Mucosa of descending colon (tissue), 3 donors: ENCODE data around the gene GAS2L3. TPM values are rescaled to one million over a fixed set of nuclear protein-coding genes. Genes with fewer than 3 reads are reported as not detected.

ENCODE experiments used
- ATAC-seq: fragments of 200-7000 bp; cut with Tn5 transposase; one replicate; pipeline ENCODE4 v1.9.1; 2020; ENCODE audit warnings: mild to moderate bottlenecking, moderate library complexity
- DNase-seq, 3 donors: peaks; one replicate each; pipeline ENCODE4 v3.0.0-alpha.2; 2020
- H3K36me3 ChIP-seq: fragments of 200-600 bp; one replicate; pipeline ENCODE4 v1.8.0; 2021; ENCODE audit warnings: low read depth, mild to moderate bottlenecking
- H3K4me1 ChIP-seq: fragments of 200-600 bp; one replicate; pipeline ENCODE4 v1.8.0; 2021; ENCODE audit warnings: low read depth, mild to moderate bottlenecking
- H3K4me3 ChIP-seq: fragments of 200-600 bp; one replicate; pipeline ENCODE4 v1.8.0; 2021; ENCODE audit warnings: mild to moderate bottlenecking
- H3K9me3 ChIP-seq: fragments of 200-600 bp; one replicate; pipeline ENCODE4 v1.8.0; 2021; ENCODE audit warnings: mild to moderate bottlenecking
- intact Hi-C, 2 donors: fragments of 100-400 bp; cut with DNase I in 1 of 2; cut with micrococcal nuclease in 1 of 2; formaldehyde crosslinking; loops; one replicate each; pipeline versions ENCODE4 v1.11.0 to v1.11.1; 2022; cut with DNase I, micrococcal nuclease
- total RNA-seq, 3 donors: library from RNA; stranded (reverse); fragmentation: NEBNext Ultra II Directional in 2 of 3; extraction: Animal tissue kit (Norgen Biotek cat#: 25700) in 2 of 3; gene quantifications; one replicate each; pipeline versions ENCODE4 v1.2.1 to v1.2.4, GENCODE V29; 2021 to 2023
- TF ChIP-seq, protein P1 (sequence below): fragments of 200-600 bp; IDR thresholded peaks from one replicate; pipeline ENCODE4 v1.8.0; 2022; ENCODE audit warnings: antibody characterized with exemption, mild to moderate bottlenecking
- donor health status: DM: no; HTN: no; CAD: no; lungs with moderate emphysema.
- donor health status: DM: no; HTN: no; CAD: no.
- donor health status: DM: no; HTN: yes; CAD: no.

Gene GAS2L3
- total RNA-seq, 3 donors from 2014 or later = 14.0 to 24.0 (median 22.9) TPM

DNA sequence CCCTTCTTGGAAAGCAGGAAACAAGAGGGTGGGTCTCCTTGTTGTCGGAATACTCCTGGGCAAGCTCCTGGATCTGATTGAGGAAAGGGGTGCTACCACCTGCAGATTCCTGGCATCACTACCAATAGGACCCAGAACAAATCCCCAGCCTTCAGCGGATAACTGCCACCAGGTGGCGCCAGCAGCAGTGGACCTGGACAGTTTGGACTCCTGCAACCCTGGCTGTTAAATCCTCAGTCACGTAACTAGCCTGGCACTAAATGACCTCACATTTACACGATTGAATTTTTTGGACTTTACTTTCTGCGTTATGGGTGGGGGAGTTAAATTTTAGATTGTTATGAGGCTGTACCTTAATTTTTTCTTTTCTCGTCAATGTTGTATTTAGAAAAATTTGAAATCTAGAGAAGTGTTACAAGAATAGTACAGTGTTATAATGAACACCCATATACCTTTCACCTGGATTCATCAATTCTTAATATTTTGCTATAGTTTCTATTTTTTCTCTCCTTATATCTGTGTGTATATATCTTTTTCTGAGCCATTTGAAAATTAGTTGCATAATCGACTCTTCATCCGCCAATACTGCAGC lies 95.6 kb downstream of the GAS2L3 start:
- TF ChIP-seq, protein P1, sequence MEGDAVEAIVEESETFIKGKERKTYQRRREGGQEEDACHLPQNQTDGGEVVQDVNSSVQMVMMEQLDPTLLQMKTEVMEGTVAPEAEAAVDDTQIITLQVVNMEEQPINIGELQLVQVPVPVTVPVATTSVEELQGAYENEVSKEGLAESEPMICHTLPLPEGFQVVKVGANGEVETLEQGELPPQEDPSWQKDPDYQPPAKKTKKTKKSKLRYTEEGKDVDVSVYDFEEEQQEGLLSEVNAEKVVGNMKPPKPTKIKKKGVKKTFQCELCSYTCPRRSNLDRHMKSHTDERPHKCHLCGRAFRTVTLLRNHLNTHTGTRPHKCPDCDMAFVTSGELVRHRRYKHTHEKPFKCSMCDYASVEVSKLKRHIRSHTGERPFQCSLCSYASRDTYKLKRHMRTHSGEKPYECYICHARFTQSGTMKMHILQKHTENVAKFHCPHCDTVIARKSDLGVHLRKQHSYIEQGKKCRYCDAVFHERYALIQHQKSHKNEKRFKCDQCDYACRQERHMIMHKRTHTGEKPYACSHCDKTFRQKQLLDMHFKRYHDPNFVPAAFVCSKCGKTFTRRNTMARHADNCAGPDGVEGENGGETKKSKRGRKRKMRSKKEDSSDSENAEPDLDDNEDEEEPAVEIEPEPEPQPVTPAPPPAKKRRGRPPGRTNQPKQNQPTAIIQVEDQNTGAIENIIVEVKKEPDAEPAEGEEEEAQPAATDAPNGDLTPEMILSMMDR = peak; percentile 61
- DNase-seq (peak; percentile 58 to 92 (median 89)), ATAC-seq (peak; percentile 95)
- no peaks in the 10 kb centered on the region for H3K4me1 ChIP-seq
- H3K9me3 ChIP-seq = no peaks in the 10 kb centered on the region
- H3K4me3 ChIP-seq = no peak overlapping the region
- intact Hi-C loops = no loop called here
- no peaks in the 10 kb centered on the region for H3K36me3 ChIP-seq

DNA sequence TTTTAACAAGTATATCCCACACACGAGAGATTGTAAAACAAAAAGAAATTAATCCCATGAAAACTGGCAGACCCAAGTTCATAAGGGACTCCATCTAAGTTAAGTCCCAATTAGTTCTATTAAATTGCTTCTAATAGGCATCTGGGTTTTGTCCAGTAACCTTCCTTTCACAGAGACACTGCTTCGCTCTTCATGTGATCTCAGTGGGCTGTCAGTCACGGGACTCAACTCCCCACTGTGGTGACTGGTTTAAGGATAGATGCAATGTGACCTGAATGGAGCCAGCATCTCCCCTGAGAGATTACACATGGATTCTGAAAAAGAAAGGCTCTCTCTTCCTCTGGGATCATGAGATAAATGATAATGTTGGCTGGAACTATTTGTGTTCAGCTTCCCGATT lies 96.4 kb downstream of the GAS2L3 start:
- ATAC-seq (no peak), DNase-seq (no peak)
- no peaks in the 10 kb centered on the region for H3K9me3 ChIP-seq
- H3K36me3 ChIP-seq = no peaks in the 10 kb centered on the region
- H3K4me1 ChIP-seq = no peaks in the 10 kb centered on the region
- no peak overlapping the region for H3K4me3 ChIP-seq
- intact Hi-C loops = no loop called here
- TF ChIP-seq, protein P1 = no peak

DNA sequence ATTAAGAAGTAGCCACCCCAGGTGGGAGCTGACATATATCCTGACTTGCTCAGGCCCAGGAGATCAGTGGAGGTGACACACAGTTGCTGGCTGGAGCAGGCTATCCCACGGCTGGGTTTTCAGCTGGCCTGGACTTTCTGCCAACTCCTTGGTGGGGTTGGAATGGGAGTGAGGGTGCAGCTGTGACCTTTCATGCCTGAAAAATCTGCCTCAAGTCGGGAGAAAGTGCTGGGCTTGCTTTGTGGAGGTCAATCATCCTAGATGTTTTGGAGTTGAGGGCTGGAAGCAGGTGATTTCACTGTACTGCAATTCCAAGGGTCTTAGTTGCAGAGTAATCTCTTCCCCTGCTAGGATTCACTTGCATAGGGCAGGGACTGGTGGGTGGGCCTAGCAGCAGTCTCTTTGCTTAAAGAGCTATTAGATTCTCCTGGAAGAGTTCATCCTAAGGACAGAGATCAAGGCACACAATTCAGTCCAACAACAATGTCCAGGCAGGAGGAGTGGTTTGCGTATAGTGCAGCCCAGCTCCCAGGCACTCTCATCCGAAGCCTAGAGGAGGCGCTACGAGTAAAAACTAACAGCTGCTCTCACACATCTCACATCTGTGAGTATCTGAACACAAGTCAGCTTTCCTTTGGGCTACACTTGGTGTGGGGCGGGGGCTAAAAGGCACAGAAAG lies 98.1 kb downstream of the GAS2L3 start:
- ATAC-seq = no peak
- Histone ChIP-seq H3K36me3 (no peaks in the 10 kb centered on the region), H3K9me3 (no peaks in the 10 kb centered on the region), H3K4me3 (no peak overlapping the region), H3K4me1 (no peaks in the 10 kb centered on the region)
- no peak for DNase-seq
- TF ChIP-seq, protein P1 = no peak
- intact Hi-C loops = no loop called here

DNA sequence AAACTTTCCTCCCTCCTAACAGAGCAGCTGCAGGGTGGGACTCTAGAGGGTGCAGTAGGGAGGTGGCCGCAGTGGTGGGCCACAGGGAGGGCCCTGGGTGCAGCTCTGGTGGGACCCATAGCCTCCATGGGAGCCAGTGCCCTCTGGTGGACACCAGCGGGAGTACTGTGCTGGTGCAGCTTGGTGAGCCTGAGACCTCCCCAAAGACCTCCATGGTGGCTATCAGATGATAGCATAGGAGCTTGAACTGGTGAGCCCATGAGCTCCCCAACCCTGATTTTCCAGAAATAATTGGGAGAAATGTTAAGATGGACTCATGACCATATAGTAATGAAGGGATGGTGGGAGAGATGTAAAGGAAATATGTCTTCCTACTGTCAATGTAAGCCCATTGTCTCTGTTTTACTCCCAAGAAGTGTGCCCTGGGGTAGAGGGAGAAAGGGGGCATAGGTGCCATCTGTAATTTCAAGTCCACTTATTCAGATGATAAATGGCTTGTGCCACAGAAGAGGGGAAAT lies 98.7 kb downstream of the GAS2L3 start:
- intact Hi-C loops = no loop called here
- DNase-seq = peak; percentile 41 to 48 (median 45)
- Histone ChIP-seq H3K4me1 (no peaks in the 10 kb centered on the region), H3K4me3 (no peak overlapping the region), H3K9me3 (no peaks in the 10 kb centered on the region), H3K36me3 (no peaks in the 10 kb centered on the region)
- ATAC-seq = peak; percentile 60
- TF ChIP-seq, protein P1 = peak; percentile 29

DNA sequence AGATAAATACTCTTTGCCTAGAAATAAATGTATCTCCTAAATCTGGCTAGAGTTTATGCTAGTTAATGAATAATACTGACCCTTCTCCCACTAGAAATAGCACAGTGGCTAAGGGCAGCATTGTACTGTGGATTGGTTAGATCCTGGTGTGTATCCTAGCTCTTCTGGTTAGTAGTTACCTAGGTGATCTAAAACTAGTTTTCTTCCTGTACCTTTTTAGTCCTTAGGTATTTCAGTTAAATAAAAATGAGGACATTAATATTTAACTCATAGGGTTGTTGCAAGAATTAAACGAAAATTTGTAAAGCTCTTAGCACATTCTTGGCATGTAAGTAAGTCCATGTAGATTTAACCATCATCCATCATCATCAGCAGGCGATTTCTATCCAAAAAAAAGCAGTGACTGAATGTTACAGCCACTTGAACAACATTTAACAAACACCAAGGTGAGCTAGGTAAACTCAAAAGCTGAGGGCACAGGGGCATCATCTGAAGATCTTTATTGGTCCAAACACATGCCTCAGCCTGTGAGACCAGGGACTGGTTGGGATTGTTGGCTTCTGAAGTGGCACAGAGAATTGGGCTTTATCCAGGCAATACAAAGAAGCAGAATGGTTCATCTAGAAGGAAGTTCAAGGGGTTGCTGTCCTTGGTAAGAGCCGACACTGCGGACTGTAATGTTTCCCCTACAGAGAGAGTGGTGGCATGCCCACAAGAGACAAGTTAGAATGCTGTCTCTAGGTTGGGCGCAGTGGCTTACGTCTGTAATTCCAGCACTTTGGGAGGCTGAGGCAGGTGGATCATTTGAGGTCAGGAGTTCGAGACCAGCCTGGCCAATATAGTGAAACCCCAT lies 100.8 kb downstream of the GAS2L3 start:
- Histone ChIP-seq H3K36me3 (no peaks in the 10 kb centered on the region), H3K4me1 (no peaks in the 10 kb centered on the region), H3K4me3 (no peak overlapping the region), H3K9me3 (no peaks in the 10 kb centered on the region)
- ATAC-seq (no peak), DNase-seq (no peak)
- intact Hi-C loops = no loop called here
- TF ChIP-seq, protein P1 = no peak

Other genes with a start within 250 kb of the GAS2L3 start
- 1 to 10 TPM; 2.6 to 3.0 (median 2.7) TPM for gene SLC17A8, start 216.6 kb upstream of the GAS2L3 start, total RNA-seq
- 10 to 100 TPM in 2 of 3 donors, 1 to 10 TPM in 1; 9.4 to 17.6 (median 13.8) TPM for gene NR1H4, start 99.8 kb upstream of the GAS2L3 start, total RNA-seq
- 1 to 10 TPM in 1 of 3 donors, under 1 TPM in 2; 0.13 to 1.9 (median 0.14) TPM for gene ANO4, start 221.1 kb downstream of the GAS2L3 start, total RNA-seq